Esophagus muscularis mucosa (tissue), 4 donors: Measurements from ENCODE around the gene IQGAP1. TPM values are rescaled to one million over a fixed set of nuclear protein-coding genes. Genes with fewer than 3 reads are reported as not detected.

Experiments
- DNase-seq: peaks from one replicate; pipeline ENCODE4 v3.0.0-alpha.2; 2017; ENCODE audit errors: extremely low spot score
- H3K27ac ChIP-seq, 4 donors: fragments of 200-600 bp; sonication (generic); replicated peaks in 1 of 4; 1 replicate in 3 of 4; 2 replicates in 1 of 4; pipeline ENCODE4 v1.5.1; 2016 to 2019; ENCODE audit warnings: mild to moderate bottlenecking in 1 of 4
- H3K27me3 ChIP-seq, 4 donors: fragments of 200-600 bp; sonication (generic); one replicate each; pipeline versions ENCODE4 v1.5.1 to v1.6.0; 2016 to 2019
- H3K36me3 ChIP-seq, 4 donors: fragments of 200-600 bp; sonication (generic); one replicate each; pipeline ENCODE4 v1.5.1; 2016 to 2019
- H3K4me1 ChIP-seq, 4 donors: fragments of 200-600 bp; sonication (generic); one replicate each; pipeline ENCODE4 v1.5.1; 2016 to 2019
- H3K4me3 ChIP-seq, 4 donors: fragments of 200-600 bp; sonication (generic); 1 replicate in 2 of 4; 2 replicates in 2 of 4; pipeline ENCODE4 v1.5.1; 2016 to 2019; ENCODE audit warnings: mild to moderate bottlenecking in 4 of 4, moderate library complexity in 1 of 4
- H3K9me3 ChIP-seq, 4 donors: fragments of 200-600 bp; sonication (generic); 1 replicate in 3 of 4; 2 replicates in 1 of 4; pipeline ENCODE4 v1.5.1; 2016 to 2019
- CTCF ChIP-seq, 3 experiments: fragments of 200-600 bp in 2 of 3; fragments of 450-650 bp in 1 of 3; sonication (generic) in 2 of 3; IDR thresholded peaks; one replicate each; pipeline ENCODE4 v1.5.1; 2017 to 2019; ENCODE audit warnings: antibody characterized with exemption in 3 of 3, mild to moderate bottlenecking in 2 of 3, moderate library complexity in 1 of 3
- EP300 ChIP-seq: sonication (generic); formaldehyde crosslinking; IDR thresholded peaks from one replicate; pipeline ENCODE4 v1.6.1; 2017; ENCODE audit warnings: antibody characterized with exemption
- POLR2A ChIP-seq: fragments of 450-650 bp; IDR thresholded peaks from one replicate; pipeline ENCODE4 v1.6.1; 2017; ENCODE audit warnings: antibody characterized with exemption, moderate library complexity, mild to moderate bottlenecking, low read depth
- POLR2AphosphoS5 ChIP-seq, 2 donors: sonication (generic); formaldehyde crosslinking; IDR thresholded peaks; one replicate each; pipeline ENCODE4 v1.6.1; 2017; ENCODE audit warnings: antibody characterized with exemption in 2 of 2
- WGBS: methylation state at CpG from one replicate; pipeline ENCODE4 v1.1.5; 2018; 5-methylcytosine and 5-hydroxymethylcytosine counted together
- intact Hi-C: fragments of 100-400 bp; cut with DNase I; formaldehyde crosslinking; loops from one replicate; pipeline ENCODE4 v1.15.1; 2023
- total RNA-seq, 4 donors: library from RNA; depleted of rRNA; stranded (reverse); fragments of >200 nt; gene quantifications; one replicate each; pipeline versions ENCODE4 v1.1.0 to v1.2.1, GENCODE V29; 2016

IQGAP1 gene
- total RNA-seq, 4 donors from 2014 or later: 212 to 293 (median 251) TPM

GRCh38 chr15:90469723-90470122, 81.7 kb downstream of the IQGAP1 start:
- Histone ChIP-seq H3K27me3 (no peaks in the 10 kb centered on the region), H3K4me1 (peaks cover 11 to 20% (median 17%) of the 10 kb centered on the region in 4 donors), H3K27ac (no peak overlapping the region), H3K9me3 (no peaks in the 10 kb centered on the region), H3K36me3 (peaks cover 56 to 97% (median 81%) of the 10 kb centered on the region in 4 donors), H3K4me3 (no peak overlapping the region)
- 88% methylated on average over 2 of the region's 2 CpGs for WGBS
- intact Hi-C loops: no loop called here
- TF ChIP-seq CTCF (IDR thresholded peaks at IDR 0.05) (no peak), POLR2A (no peak), POLR2AphosphoS5 (IDR thresholded peaks at IDR 0.05) (no peak), EP300 (no peak)
- no peak for DNase-seq

- Histone ChIP-seq H3K36me3 (peaks cover 63 to 100% (median 88%) of the 10 kb centered on the region in 4 donors), H3K9me3 (no peaks in the 10 kb centered on the region), H3K4me3 (no peak overlapping the region), H3K27me3 (no peaks in the 10 kb centered on the region), H3K27ac (no peak overlapping the region), H3K4me1 (peaks cover 6 to 13% (median 10%) of the 10 kb centered on the region in 4 donors)
- intact Hi-C loops: no loop called here
- WGBS: 27% methylated on average over 1 of the region's 1 CpG
- TF ChIP-seq POLR2AphosphoS5 (IDR thresholded peaks at IDR 0.05) (no peak), EP300 (no peak), POLR2A (no peak), CTCF (IDR thresholded peaks at IDR 0.05) (no peak)
- DNase-seq: no peak
These were observed 82.4 kb downstream of the IQGAP1 start for GRCh38 chr15:90470453-90470852.

DNA sequence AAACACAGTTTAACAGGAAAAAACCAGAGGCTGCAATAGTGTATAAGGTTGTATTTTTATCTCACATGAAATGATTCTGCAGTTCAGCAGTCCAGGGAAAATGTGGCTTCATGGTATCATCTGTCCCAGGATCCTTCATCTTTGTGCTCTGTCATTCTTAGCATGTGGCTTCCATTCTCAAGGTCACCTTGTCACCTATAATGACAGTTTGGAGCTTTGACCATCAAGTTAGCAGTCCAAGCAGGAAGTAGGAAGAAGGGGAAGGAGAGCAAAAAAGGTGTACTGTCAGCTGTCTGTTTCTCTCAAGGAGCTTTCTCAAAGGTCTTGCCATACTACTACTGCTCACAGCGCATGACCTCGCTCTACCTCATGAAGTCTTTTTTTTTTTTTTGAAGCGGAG, 83.1 kb downstream of the IQGAP1 start:
- 97% methylated on average over 3 of the region's 3 CpGs for WGBS
- Histone ChIP-seq H3K27ac (no peak overlapping the region), H3K36me3 (peaks cover 70 to 100% (median 91%) of the 10 kb centered on the region in 4 donors), H3K9me3 (no peaks in the 10 kb centered on the region), H3K4me1 (peaks cover 0 to 6% (median 3%) of the 10 kb centered on the region in 4 donors), H3K27me3 (no peaks in the 10 kb centered on the region), H3K4me3 (no peak overlapping the region)
- DNase-seq: no peak
- intact Hi-C loops: no loop called here
- TF ChIP-seq POLR2A: no peak
- TF ChIP-seq EP300: no peak
- TF ChIP-seq CTCF (IDR thresholded peaks at IDR 0.05): no peak
- TF ChIP-seq POLR2AphosphoS5 (IDR thresholded peaks at IDR 0.05): no peak

GRCh38 chr15:90471769-90472168, 83.7 kb downstream of the IQGAP1 start:
- intact Hi-C loops: no loop called here
- no peaks in the 10 kb centered on the region for H3K4me1 ChIP-seq
- H3K9me3 ChIP-seq: no peaks in the 10 kb centered on the region
- peaks cover 76 to 100% (median 91%) of the 10 kb centered on the region in 4 donors for H3K36me3 ChIP-seq
- no peak for DNase-seq
- no peak overlapping the region for H3K4me3 ChIP-seq
- H3K27ac ChIP-seq: no peak overlapping the region
- WGBS: 97% methylated on average over 4 of the region's 4 CpGs
- TF ChIP-seq POLR2A: no peak
- no peak for TF ChIP-seq POLR2AphosphoS5 (IDR thresholded peaks at IDR 0.05)
- TF ChIP-seq EP300: no peak
- no peak for TF ChIP-seq CTCF (IDR thresholded peaks at IDR 0.05)
- no peaks in the 10 kb centered on the region for H3K27me3 ChIP-seq
